ENCODE data around the gene SLC6A20. TPM values are rescaled to one million over a fixed set of nuclear protein-coding genes. Genes with fewer than 3 reads are reported as not detected.

SLC6A20 gene
- total RNA-seq, 1 donor from 2014 or later = not detected

DNA sequence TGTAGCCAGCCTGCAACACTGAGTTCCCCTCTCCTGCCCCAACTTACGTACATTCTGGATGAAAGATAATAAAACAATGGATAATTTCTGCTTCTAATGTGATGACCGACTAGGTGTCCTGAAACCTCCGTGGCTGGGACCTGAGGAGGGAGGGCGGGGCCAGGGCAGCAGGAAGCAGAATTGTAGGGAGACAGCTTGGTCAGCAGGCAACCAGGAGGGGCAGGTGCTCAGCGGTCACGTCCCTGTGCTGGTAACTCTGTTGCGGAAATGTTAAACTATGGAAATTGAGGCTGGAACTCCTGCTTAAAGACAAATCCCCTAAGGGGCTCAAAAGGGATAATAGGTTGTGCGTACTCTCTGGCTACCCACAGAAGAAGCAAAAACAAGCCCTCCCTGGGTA is 30.4 kb downstream of the SLC6A20 start:
- no peak overlapping the region for H3K4me3 ChIP-seq (ENCODE audit: low read depth, low read length)
- FAIRE-seq (no peak), DNase-seq (ENCODE audit: low read depth) (no peak)
- TF ChIP-seq, protein P1, sequence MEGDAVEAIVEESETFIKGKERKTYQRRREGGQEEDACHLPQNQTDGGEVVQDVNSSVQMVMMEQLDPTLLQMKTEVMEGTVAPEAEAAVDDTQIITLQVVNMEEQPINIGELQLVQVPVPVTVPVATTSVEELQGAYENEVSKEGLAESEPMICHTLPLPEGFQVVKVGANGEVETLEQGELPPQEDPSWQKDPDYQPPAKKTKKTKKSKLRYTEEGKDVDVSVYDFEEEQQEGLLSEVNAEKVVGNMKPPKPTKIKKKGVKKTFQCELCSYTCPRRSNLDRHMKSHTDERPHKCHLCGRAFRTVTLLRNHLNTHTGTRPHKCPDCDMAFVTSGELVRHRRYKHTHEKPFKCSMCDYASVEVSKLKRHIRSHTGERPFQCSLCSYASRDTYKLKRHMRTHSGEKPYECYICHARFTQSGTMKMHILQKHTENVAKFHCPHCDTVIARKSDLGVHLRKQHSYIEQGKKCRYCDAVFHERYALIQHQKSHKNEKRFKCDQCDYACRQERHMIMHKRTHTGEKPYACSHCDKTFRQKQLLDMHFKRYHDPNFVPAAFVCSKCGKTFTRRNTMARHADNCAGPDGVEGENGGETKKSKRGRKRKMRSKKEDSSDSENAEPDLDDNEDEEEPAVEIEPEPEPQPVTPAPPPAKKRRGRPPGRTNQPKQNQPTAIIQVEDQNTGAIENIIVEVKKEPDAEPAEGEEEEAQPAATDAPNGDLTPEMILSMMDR (IDR thresholded peaks at IDR 0.05; ENCODE audit: insufficient read depth, low read length, severe bottlenecking) = no peak
- H3K27me3 ChIP-seq (ENCODE audit: control insufficient read depth, insufficient read depth, low read length) = peaks cover 5% of the 10 kb centered on the region
- no peaks in the 10 kb centered on the region for H3K36me3 ChIP-seq (ENCODE audit: control insufficient read depth, insufficient read depth, low read length)

DNA sequence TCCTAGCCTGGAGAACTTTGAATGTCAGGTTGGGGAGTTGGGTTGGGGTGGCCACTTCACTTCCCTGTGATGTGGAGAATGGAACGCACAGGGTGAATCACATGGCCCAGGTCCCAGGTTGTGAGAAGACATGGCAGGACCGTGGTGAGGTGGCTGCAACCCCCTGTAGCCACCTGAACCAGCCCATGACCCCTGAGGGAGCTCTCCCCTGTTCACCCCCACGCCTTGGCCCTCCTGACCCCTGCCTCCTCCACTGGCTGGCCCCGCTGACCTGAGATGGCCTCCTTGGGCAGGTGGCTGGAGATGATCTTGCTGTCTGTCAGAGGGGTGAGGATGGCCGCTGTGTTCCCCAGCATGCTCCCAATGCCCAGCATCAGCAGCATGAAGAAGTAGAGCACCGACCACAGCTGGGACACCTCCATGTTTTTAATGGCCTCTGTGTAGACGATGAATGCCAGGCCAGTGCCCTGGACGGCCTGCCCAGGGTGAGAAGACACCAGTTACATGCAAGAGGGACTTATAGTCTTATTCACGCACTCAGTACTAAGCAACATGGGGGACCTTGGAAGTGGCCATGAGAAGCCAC is 31.0 kb downstream of the SLC6A20 start:
- TF ChIP-seq, protein P1 (IDR thresholded peaks at IDR 0.05; ENCODE audit: insufficient read depth, low read length, severe bottlenecking) = no peak
- no peak for FAIRE-seq
- no peak for DNase-seq (ENCODE audit: low read depth)

DNA sequence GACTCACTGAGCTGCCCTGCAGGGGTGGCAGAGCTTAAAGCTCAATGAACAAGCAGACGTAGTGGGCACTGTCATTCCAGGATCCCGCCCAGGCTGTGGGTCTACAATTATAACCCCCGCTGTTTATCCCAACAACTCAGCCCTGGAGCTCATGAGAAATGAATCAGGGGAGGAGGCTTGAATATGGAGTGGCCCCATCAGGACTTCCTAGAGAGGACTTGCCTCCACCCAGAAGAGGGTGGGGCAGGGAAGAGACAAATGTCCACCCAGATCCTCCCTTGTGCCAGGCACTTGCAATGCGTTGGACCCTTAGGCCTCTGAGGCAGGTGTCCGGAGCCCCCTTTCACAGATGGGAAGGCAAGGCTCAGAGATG is 33.0 kb downstream of the SLC6A20 start:
- H3K36me3 ChIP-seq (ENCODE audit: control insufficient read depth, insufficient read depth, low read length) = no peaks in the 10 kb centered on the region
- no peaks in the 10 kb centered on the region for H3K27me3 ChIP-seq (ENCODE audit: control insufficient read depth, insufficient read depth, low read length)
- no peak for DNase-seq (ENCODE audit: low read depth)
- H3K4me3 ChIP-seq (ENCODE audit: low read depth, low read length) = no peak overlapping the region
- FAIRE-seq = no peak
- TF ChIP-seq, protein P1 (IDR thresholded peaks at IDR 0.05; ENCODE audit: insufficient read depth, low read length, severe bottlenecking) = no peak

More for the DNA sequence above, 31.0 kb downstream of the SLC6A20 start:
- Histone ChIP-seq H3K27me3 (ENCODE audit: control insufficient read depth, insufficient read depth, low read length) (peaks cover 4% of the 10 kb centered on the region), H3K4me3 (ENCODE audit: low read depth, low read length) (no peak overlapping the region), H3K36me3 (ENCODE audit: control insufficient read depth, insufficient read depth, low read length) (no peaks in the 10 kb centered on the region)

DNA sequence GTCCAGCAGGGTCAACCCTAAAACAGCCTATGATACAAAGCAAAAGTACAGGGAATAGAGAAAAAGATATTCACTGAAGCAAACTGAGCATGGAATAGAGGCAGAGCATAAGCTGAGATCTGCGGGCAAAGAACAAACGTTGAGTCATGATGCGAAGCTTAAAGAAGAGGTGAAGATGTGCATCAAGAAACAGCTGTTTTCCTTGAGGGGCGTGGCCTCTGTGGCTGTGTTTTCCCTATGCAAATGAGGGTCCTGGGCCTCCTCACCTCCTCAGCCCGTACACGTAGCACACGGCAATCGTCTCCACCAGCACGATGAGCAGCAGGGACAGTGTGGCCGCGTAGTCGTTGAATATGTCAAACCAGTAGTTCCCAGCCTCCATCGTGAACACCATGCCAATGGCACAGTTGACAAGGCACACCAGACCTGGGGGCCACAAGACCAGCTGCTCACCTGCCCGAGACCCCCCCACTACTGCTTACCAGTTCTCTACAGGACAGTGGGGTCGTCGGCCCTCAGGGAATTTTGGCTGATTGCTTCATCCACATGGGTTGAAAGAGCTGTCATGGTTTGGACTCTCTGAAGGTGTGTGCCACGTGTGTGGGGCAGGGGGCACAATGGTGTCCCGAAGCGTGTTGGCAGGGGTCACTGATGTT is 33.6 kb downstream of the SLC6A20 start:
- FAIRE-seq = no peak
- TF ChIP-seq, protein P1 (IDR thresholded peaks at IDR 0.05; ENCODE audit: insufficient read depth, low read length, severe bottlenecking) = no peak
- no peak for DNase-seq (ENCODE audit: low read depth)
- Histone ChIP-seq H3K27me3 (ENCODE audit: control insufficient read depth, insufficient read depth, low read length) (no peaks in the 10 kb centered on the region), H3K36me3 (ENCODE audit: control insufficient read depth, insufficient read depth, low read length) (no peaks in the 10 kb centered on the region), H3K4me3 (ENCODE audit: low read depth, low read length) (no peak overlapping the region)

DNA sequence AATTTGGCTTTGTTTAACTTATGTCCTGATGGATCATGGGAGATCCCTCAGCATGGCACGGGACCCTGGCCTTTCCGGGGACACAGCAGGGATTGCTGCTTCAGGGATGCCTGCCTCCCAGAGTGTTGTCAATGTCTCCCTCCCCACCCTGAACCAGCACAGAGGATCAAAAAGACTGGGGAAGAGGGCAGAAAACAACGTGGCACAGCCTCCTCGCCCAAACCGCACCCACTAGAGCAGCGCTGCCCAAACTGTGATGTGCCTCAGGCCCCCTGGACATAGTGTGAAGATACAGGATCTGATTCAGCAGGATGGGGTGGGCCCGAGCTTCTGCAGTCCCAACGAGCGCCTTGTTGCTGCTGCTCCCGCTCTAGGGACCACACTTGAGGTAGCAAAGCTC is 34.5 kb downstream of the SLC6A20 start:
- Histone ChIP-seq H3K36me3 (ENCODE audit: control insufficient read depth, insufficient read depth, low read length) (no peaks in the 10 kb centered on the region), H3K4me3 (ENCODE audit: low read depth, low read length) (no peak overlapping the region), H3K27me3 (ENCODE audit: control insufficient read depth, insufficient read depth, low read length) (no peaks in the 10 kb centered on the region)
- FAIRE-seq (peak; percentile 55), DNase-seq (ENCODE audit: low read depth) (no peak)
- TF ChIP-seq, protein P1 (IDR thresholded peaks at IDR 0.05; ENCODE audit: insufficient read depth, low read length, severe bottlenecking) = no peak

Data from bronchial epithelial cell (primary cell).